SIG-M5 treated with dmso at 0.1 percent for 504 hours (cell line): Measurements from ENCODE around the gene SOX6.

Experiments
- DNase-seq: peaks from one replicate; lab custom pipeline; 2025; ENCODE audit not compliant: unreplicated experiment; lab: John Stamatoyannopoulos, UW

SOX6 gene

DNA sequence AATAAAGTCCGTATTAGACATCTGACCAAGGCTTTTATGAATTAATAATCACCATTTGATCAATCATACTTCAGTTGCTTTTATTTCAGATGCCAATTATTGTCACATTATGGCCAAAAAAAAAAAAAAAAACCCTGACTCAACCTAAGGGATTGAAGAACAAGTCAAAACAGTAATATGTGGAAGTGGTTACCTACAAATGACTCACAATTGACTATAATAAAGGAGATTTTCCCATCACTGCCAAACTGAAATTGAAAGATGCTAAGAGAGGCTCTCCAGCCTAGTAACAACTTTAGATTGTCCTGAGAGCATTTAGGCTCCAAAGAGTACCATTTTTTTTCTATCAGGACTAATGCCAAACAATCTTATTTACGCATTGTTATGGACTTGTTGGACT lies 35.2 kb downstream of the SOX6 start:
- no peak for DNase-seq

DNA sequence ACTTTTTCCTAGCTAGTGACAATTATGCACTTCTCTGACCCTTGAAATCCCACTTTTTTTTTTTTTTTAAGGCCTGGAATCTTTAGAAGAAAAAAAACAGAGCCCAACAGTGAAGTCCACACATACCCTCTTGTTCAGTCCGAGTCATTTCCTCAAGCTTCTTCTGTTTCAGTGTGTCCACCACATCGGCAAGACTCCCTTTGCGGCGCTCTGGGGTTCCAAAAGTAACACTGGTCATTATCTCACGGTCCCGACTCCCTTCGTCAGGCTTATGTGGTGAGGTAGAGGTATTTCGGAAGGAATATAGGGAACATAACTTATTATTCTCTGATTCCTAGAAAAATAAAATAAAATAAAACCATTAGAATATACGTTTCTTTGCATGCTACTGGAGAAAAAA lies 38.0 kb downstream of the SOX6 start:
- DNase-seq, result no peak

- no peak for DNase-seq
These were observed 38.6 kb downstream of the SOX6 start for GRCh38 chr11:16317712-16318111.

DNA sequence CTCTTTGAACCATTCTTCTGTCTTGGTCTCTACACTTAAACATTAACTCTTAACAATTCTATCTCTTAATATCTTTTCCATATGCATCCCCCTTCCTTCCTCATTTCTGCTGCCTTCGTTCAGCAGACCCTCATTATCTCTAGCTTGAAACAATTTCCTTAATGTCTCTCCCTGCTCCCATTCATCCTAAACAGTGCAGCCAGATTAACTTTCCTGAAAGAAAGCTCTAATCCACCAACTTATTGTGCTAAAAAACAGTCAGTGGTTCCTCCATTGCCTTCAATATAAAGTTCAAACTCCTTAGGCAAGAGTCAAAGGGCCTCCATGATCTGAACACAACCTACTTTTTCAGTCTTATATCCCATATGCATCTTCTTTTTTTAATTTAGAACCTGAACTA lies 42.5 kb downstream of the SOX6 start:
- DNase-seq, result no peak

DNA sequence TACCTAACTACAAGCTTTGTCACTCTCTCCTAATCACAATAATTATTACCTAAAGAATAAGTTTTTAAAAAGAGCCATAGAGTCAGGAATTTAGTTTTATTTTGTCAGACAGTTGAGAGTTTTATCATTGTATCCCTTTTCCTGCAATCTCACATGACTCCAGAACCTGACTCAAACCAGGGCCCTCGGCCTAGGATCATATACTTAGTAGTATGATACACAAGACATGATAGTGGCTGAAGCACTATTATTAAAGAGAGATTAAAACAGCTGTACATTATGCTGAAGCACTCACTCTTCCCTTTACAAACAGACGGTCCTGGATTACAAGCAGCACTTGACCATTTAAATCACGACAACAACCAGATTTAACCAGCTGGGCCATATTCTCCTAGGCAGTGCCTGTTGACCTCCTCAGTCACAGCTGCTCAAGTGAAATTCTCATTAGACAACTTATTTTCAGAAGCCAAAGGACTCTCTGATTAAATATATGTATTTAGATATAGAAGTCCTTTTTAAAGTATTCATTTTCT lies 44.0 kb downstream of the SOX6 start:
- DNase-seq, result no peak

GRCh38 chr11:16311831-16312230 lies 44.5 kb downstream of the SOX6 start:
- DNase-seq, result no peak

DNA sequence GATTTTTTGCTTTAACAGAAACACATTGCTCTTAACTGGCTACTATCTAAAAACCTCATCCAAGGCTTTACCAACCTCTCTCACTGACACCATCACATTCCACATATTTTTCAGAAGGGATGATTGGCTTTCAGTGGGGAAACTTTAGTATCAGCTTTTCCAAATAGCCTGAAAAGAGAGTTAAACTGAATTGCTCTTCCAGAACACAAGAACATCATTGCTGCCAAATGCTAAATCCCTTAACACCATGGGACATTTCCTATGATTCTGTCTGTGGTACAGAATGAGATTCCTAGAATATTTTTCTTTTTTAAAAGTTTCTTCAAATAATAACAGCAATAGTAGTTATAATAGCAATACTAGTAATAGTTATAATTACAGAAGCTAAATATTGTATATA lies 45.4 kb downstream of the SOX6 start:
- no peak for DNase-seq

GRCh38 chr11:16309226-16309625 lies 47.1 kb downstream of the SOX6 start:
- no peak for DNase-seq

DNA sequence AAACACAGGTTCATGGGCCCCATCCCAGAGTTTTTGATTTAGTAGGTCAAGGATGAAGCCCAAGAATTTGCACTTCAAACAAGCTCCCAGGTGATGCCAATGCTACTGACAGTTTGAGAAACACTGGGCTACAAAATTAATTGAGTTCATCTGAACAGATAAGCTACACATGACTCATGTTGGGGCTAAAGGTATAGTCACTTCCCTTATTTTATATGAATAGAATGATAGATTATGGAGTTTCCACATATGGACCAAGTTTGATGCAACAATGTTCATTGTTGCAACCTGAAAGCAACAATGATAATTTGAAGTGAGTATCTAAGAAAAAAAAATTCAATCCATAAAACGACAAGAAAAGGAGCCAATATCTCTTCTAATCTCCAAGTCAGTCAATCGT lies 54.9 kb downstream of the SOX6 start:
- no peak for DNase-seq

DNA sequence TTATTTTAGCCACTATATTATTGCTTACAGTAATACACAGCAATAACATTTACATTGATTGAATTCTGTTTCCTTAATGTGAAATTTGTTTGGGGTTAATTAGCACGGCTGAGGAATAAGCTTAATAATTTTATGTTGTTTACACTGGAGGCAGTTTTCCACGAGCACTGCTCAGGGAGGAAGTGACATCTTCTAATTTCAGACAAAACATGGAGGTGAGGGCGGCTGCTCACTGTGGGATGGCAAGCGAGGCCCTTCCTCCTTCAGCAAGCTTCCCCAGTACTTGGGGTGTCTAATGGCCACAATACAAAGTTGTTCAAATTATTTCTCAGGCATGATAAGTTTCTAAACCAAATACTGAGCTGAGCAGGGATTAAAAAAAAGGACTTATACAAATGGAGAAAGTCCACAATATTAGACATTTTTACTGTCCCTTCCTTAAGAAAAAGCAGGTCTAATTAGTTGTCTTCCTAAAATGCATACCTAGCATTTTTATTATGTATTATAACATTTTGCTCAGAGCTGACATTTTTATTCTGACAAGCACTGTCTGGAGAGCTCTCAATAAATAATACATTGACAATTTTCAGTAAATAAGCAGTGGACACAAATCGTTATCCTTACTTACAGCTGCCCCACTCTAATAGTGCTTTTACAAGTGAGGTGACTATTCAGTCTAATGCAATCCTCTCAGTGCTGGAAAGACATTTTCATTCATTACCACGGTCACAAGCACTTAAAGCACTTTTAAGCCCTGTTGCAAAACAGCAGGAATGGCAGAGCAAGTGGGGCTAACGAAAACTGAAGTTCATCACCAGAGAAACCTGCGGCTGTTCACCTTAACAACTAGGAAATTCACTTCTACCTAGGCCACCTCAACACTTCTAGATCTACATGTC lies 56.2 kb downstream of the SOX6 start:
- no peak for DNase-seq

- DNase-seq, result no peak
These were observed 57.0 kb downstream of the SOX6 start for GRCh38 chr11:16299390-16299789.

- no peak for DNase-seq
These were observed 59.0 kb downstream of the SOX6 start for GRCh38 chr11:16297332-16297731.

GRCh38 chr11:16296273-16296672 lies 60.1 kb downstream of the SOX6 start:
- DNase-seq, result no peak

GRCh38 chr11:16295592-16295991 lies 60.8 kb downstream of the SOX6 start:
- no peak for DNase-seq

DNA sequence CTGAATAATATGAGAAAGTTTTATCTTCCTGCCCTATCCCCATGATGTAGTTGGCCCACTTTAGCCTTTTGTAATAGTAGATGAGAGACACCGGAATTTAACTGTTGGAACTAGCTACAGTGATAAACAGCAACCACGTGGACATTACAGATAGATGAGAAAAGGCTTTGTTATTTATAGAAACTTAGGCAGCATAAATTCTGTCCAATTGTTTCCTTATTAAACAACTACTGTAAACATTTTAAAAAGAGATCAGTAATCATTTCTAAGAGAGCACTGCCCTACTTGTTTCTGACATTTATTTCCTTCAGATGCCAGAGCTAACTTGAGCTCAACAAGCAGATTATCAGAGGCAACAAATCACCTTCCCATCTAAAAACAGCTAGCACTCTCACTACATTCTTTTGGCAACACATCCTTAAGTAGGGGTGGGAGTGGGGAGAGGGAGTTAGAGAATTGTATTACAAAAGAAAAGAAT lies 63.1 kb downstream of the SOX6 start:
- DNase-seq, result no peak

DNA sequence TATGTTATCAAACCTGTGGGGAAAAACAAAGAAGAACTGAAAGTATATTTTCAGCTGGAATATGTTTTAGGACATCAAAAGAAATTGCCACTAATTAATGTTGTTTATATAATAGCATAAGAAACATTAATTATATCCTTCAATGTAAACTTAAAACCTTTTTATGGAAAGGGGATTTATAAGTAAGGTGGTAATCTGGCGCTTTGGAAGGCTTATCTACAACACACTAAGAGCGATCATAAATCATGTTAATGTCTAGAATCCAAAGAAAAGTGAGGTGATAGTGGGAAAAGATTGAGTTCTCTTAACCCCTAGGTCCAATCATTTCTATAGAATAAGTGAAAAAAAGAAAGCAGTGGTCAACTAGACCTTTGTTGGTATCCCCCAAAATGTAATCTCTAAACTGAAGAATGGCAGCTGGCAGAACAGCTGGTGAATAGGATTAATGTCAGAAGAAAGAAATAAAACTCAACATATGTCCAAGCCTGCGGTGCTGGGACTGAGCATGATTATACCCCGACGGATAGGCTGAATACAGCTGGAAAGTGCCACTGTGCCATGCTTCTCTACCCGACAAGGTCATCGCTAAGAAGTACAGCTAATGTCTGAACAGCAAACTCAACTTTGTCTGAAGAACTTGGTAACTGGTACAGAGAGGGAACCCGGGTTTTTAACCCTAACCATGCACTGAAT lies 64.0 kb downstream of the SOX6 start:
- DNase-seq, result no peak

- no peak for DNase-seq
These were observed 64.6 kb downstream of the SOX6 start for GRCh38 chr11:16291729-16292128.

GRCh38 chr11:16289541-16289940 lies 66.8 kb downstream of the SOX6 start:
- no peak for DNase-seq

DNA sequence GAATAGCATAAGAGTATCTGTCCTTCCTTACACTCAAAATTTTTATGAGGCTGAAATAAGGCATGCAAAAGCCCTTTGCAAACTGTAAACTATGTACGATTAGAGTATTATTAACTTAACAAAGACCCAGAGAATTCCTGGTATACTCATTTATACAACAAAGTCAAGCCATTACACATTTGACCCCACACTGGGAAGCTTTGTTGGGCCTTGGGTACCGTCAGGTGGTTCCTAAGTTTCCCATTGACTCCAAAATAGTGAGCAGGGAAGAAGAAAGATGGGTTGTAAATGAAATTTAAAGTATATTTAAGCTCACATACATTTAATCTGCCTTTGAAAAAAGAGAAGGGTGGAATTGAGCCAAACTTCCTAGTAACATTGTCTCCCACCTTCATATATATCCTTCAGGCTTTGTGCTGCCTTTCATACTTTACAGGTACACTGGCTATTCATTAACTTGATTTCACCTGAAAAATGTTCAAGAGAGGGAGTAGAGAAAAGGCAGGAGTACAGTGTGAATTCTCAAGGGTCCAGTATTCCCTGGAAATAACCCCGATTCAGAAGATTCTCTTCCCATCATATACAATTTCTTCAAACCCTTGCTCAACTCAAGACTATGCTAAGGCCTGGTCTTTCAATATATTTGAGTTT lies 68.6 kb downstream of the SOX6 start:
- DNase-seq, result no peak

DNA sequence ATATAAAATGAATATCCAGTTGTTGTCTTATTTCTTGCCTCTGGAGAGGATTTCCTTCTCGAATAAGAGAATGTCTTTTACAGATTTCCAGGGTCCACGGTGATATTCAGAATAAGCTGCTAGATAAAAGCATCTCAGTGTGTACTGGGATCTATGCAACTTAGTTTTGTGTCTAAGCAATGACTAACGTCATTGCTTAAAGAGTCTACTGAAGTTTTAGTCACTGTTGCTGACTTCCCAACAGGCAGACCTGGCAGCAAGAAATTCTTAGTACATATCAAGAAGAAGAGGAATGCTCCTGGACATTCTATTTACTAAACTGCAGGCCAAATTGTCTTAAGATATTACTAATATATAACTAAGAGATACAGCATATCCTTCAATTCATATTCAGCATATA lies 70.3 kb downstream of the SOX6 start:
- DNase-seq, result no peak

DNA sequence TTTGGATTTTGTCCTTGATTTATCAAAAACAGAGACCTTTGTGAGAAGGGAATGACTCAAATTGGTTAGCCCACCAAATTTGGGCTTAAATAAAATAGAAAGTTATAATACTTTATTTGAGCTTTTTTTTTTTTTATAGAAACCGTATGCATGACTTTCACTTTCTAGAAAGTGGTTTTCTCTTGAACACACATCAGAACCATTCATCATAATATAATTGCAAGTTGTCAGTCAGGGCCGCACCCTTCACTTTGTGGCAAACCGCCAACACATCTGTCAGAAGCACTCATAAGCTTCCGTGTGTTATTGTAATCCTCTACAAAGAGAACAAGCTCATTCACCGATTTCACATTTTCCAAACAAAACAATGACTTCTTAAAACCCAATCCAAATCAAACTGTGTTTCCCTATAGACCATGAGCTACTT lies 76.1 kb downstream of the SOX6 start:
- no peak for DNase-seq

GRCh38 chr11:16279524-16279923 lies 76.8 kb downstream of the SOX6 start:
- no peak for DNase-seq
